ENCODE data around the gene SOWAHA.
A peak's percentile ranks its signal among the peaks of the same experiment; 100 is the strongest.

SOWAHA gene

GRCh38 chr5:132812781-132813598, at the start of gene SOWAHA:
Gene SOWAHA (plus strand): TSS chr5:132813302. CDS start chr5:132813622, 320 bp downstream.
- DNase-seq: peak; percentile 52

- no peak for DNase-seq
Observed at GRCh38 chr5:132764051-132764450, 49.1 kb upstream of the SOWAHA start.

GRCh38 chr5:132764671-132765238, 48.3 kb upstream of the SOWAHA start:
- DNase-seq: no peak

- no peak for DNase-seq
Observed at GRCh38 chr5:132765311-132766019, 47.6 kb upstream of the SOWAHA start.

- no peak for DNase-seq
Observed at GRCh38 chr5:132766020-132766805, 46.9 kb upstream of the SOWAHA start.

- no peak for DNase-seq
Observed at GRCh38 chr5:132766806-132767055, 46.4 kb upstream of the SOWAHA start.

- no peak for DNase-seq
Observed at GRCh38 chr5:132767150-132767549, 46.0 kb upstream of the SOWAHA start.

GRCh38 chr5:132768485-132768868, 44.6 kb upstream of the SOWAHA start:
- no peak for DNase-seq

GRCh38 chr5:132770476-132771159, 42.5 kb upstream of the SOWAHA start:
- no peak for DNase-seq

- no peak for DNase-seq
Observed at GRCh38 chr5:132771503-132771998, 41.6 kb upstream of the SOWAHA start.

- no peak for DNase-seq
Observed at GRCh38 chr5:132772291-132773070, 40.6 kb upstream of the SOWAHA start.

GRCh38 chr5:132773114-132773513, 40.0 kb upstream of the SOWAHA start:
- DNase-seq: no peak

GRCh38 chr5:132773601-132774355, 39.3 kb upstream of the SOWAHA start:
- DNase-seq: no peak

GRCh38 chr5:132774406-132774805, 38.7 kb upstream of the SOWAHA start:
- no peak for DNase-seq

GRCh38 chr5:132774896-132775295, 38.2 kb upstream of the SOWAHA start:
- DNase-seq: no peak

- no peak for DNase-seq
Observed at GRCh38 chr5:132775476-132775961, 37.6 kb upstream of the SOWAHA start.

- DNase-seq: peak; percentile 35
Observed at GRCh38 chr5:132776131-132776937, 36.8 kb upstream of the SOWAHA start.

- no peak for DNase-seq
Observed at GRCh38 chr5:132776938-132777208, 36.2 kb upstream of the SOWAHA start.

- no peak for DNase-seq
Observed at GRCh38 chr5:132777209-132778069, 35.7 kb upstream of the SOWAHA start, which contains the start of gene SEPTIN8. Gene SEPTIN8 (minus strand): TSS chr5:132777239. CDS start chr5:132777137, 102 bp downstream.
